ENCODE data around the gene PRLR. TPM values are rescaled to one million over a fixed set of nuclear protein-coding genes. Genes with fewer than 3 reads are reported as not detected.

The PRLR gene
- total and polyA plus RNA-seq, 4 donors: 3.5 to 44.5 (median 14.3) TPM

DNA sequence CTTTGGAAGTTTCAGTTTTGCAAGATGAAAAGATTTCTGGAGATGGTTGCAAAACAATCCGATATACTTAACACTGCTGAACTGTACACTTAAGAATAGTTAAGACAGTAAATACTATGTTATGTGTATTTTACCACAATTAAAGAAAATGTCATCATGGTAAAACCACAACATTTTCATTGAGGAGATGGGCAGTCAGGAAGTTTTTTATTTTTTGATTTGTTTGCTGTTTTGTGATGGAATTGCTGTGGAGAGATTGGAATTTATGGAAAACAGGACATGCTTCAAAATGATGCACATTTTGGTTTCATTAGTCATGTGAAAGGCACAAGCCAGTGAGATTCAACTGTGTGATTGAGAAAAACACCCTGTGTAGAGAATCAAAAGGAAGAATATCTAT lies 92.1 kb downstream of the PRLR start:
- no peaks in the 10 kb centered on the region for H3K27me3 ChIP-seq (ENCODE audit: control insufficient read depth in 4 of 4, insufficient read depth in 4 of 4, low read length in 3 of 4)
- H3K27ac ChIP-seq (ENCODE audit: low read depth in 1 of 2, low read length in 2 of 2): no peak overlapping the region
- no peak overlapping the region for H3K4me3 ChIP-seq (ENCODE audit: low read depth in 1 of 3, low read length in 3 of 3)
- no peak for DNase-seq (ENCODE audit: low spot score)
- H3K9ac ChIP-seq (ENCODE audit: low read depth in 1 of 2, low read length in 2 of 2): no peak overlapping the region
- H3K9me3 ChIP-seq (ENCODE audit: control insufficient read depth in 4 of 4, low read length in 3 of 4): no peaks in the 10 kb centered on the region
- peaks cover 5 to 26% (median 14%) of the 10 kb centered on the region in 4 donors for H3K4me1 ChIP-seq (ENCODE audit: control insufficient read depth in 4 of 4, insufficient read depth in 4 of 4, low read length in 3 of 4)
- H3K36me3 ChIP-seq (ENCODE audit: control insufficient read depth in 4 of 4, insufficient read depth in 3 of 4, low read depth in 1 of 4, low read length in 3 of 4): no peaks in the 10 kb centered on the region
- WGBS: 88% methylated on average over 1 of the region's 1 CpG
- TF ChIP-seq, protein P1, sequence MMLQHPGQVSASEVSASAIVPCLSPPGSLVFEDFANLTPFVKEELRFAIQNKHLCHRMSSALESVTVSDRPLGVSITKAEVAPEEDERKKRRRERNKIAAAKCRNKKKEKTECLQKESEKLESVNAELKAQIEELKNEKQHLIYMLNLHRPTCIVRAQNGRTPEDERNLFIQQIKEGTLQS (IDR thresholded peaks at IDR 0.05): no peak
- TF ChIP-seq FOXA2 (IDR thresholded peaks at IDR 0.05): no peak
- TF ChIP-seq TAF1 (conservative IDR thresholded peaks at IDR 0.05): no peak
- TF ChIP-seq RAD21 (IDR thresholded peaks at IDR 0.05): no peak
- no peak for TF ChIP-seq YY1 (IDR thresholded peaks at IDR 0.05)
- no peak for TF ChIP-seq SP1 (IDR thresholded peaks at IDR 0.05)
- no peak for TF ChIP-seq HNF4G (IDR thresholded peaks at IDR 0.05)
- TF ChIP-seq, protein P2, sequence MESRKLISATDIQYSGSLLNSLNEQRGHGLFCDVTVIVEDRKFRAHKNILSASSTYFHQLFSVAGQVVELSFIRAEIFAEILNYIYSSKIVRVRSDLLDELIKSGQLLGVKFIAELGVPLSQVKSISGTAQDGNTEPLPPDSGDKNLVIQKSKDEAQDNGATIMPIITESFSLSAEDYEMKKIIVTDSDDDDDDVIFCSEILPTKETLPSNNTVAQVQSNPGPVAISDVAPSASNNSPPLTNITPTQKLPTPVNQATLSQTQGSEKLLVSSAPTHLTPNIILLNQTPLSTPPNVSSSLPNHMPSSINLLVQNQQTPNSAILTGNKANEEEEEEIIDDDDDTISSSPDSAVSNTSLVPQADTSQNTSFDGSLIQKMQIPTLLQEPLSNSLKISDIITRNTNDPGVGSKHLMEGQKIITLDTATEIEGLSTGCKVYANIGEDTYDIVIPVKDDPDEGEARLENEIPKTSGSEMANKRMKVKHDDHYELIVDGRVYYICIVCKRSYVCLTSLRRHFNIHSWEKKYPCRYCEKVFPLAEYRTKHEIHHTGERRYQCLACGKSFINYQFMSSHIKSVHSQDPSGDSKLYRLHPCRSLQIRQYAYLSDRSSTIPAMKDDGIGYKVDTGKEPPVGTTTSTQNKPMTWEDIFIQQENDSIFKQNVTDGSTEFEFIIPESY (IDR thresholded peaks at IDR 0.05): no peak
- TF ChIP-seq, protein P3, sequence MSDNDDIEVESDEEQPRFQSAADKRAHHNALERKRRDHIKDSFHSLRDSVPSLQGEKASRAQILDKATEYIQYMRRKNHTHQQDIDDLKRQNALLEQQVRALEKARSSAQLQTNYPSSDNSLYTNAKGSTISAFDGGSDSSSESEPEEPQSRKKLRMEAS (IDR thresholded peaks at IDR 0.05): no peak
- TF ChIP-seq HNF4A (conservative IDR thresholded peaks at IDR 0.05): no peak
- TF ChIP-seq, protein P4, sequence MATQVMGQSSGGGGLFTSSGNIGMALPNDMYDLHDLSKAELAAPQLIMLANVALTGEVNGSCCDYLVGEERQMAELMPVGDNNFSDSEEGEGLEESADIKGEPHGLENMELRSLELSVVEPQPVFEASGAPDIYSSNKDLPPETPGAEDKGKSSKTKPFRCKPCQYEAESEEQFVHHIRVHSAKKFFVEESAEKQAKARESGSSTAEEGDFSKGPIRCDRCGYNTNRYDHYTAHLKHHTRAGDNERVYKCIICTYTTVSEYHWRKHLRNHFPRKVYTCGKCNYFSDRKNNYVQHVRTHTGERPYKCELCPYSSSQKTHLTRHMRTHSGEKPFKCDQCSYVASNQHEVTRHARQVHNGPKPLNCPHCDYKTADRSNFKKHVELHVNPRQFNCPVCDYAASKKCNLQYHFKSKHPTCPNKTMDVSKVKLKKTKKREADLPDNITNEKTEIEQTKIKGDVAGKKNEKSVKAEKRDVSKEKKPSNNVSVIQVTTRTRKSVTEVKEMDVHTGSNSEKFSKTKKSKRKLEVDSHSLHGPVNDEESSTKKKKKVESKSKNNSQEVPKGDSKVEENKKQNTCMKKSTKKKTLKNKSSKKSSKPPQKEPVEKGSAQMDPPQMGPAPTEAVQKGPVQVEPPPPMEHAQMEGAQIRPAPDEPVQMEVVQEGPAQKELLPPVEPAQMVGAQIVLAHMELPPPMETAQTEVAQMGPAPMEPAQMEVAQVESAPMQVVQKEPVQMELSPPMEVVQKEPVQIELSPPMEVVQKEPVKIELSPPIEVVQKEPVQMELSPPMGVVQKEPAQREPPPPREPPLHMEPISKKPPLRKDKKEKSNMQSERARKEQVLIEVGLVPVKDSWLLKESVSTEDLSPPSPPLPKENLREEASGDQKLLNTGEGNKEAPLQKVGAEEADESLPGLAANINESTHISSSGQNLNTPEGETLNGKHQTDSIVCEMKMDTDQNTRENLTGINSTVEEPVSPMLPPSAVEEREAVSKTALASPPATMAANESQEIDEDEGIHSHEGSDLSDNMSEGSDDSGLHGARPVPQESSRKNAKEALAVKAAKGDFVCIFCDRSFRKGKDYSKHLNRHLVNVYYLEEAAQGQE (IDR thresholded peaks at IDR 0.05): no peak
- no peak for TF ChIP-seq FOXA1 (IDR thresholded peaks at IDR 0.05)

DNA sequence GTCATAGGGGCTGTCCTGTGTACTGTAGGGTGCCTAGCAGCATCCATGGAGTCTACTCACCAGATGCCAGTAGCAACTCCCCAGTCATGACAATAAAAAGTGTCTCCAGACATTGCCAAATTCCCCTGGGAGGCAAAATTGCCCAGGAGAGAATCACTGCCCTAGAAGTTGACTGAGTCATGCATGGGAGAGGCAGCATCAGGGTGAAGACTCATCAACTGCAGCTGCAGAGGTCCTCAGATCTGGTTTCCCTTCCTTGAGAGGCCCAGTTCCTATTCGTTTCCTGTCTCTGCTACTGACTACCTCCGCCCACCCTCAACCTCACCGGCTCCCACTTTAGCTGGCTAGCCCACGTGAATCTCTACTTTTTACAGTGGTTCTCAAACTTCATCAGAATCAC lies 93.9 kb downstream of the PRLR start:
- Histone ChIP-seq H3K9ac (ENCODE audit: low read depth in 1 of 2, low read length in 2 of 2) (no peak overlapping the region), H3K36me3 (ENCODE audit: control insufficient read depth in 4 of 4, insufficient read depth in 3 of 4, low read depth in 1 of 4, low read length in 3 of 4) (no peaks in the 10 kb centered on the region), H3K27me3 (ENCODE audit: control insufficient read depth in 4 of 4, insufficient read depth in 4 of 4, low read length in 3 of 4) (no peaks in the 10 kb centered on the region), H3K4me1 (ENCODE audit: control insufficient read depth in 4 of 4, insufficient read depth in 4 of 4, low read length in 3 of 4) (peaks cover 5 to 31% (median 16%) of the 10 kb centered on the region in 4 donors), H3K9me3 (ENCODE audit: control insufficient read depth in 4 of 4, low read length in 3 of 4) (no peaks in the 10 kb centered on the region), H3K4me3 (ENCODE audit: low read depth in 1 of 3, low read length in 3 of 3) (no peak overlapping the region), H3K27ac (ENCODE audit: low read depth in 1 of 2, low read length in 2 of 2) (no peak overlapping the region)
- TF ChIP-seq, protein P4 (IDR thresholded peaks at IDR 0.05): no peak
- TF ChIP-seq HNF4A (conservative IDR thresholded peaks at IDR 0.05) (no peak), NR2F2 (IDR thresholded peaks at IDR 0.05) (no peak), RAD21 (IDR thresholded peaks at IDR 0.05) (no peak), YY1 (IDR thresholded peaks at IDR 0.05) (no peak), TAF1 (conservative IDR thresholded peaks at IDR 0.05) (no peak), FOXA2 (IDR thresholded peaks at IDR 0.05) (no peak), EGR1 (IDR thresholded peaks at IDR 0.05; ENCODE audit: low read depth in 2 of 2) (no peak), HNF4G (IDR thresholded peaks at IDR 0.05) (no peak), FOXA1 (IDR thresholded peaks at IDR 0.05) (no peak), JUND (IDR thresholded peaks at IDR 0.05) (no peak), SP1 (IDR thresholded peaks at IDR 0.05) (no peak), GABPA (IDR thresholded peaks at IDR 0.05 in 1 of 2, conservative IDR thresholded peaks at IDR 0.05 in 1 of 2) (no peak), RXRA (IDR thresholded peaks at IDR 0.05) (no peak)
- TF ChIP-seq, protein P2 (IDR thresholded peaks at IDR 0.05): no peak
- TF ChIP-seq, protein P5, sequence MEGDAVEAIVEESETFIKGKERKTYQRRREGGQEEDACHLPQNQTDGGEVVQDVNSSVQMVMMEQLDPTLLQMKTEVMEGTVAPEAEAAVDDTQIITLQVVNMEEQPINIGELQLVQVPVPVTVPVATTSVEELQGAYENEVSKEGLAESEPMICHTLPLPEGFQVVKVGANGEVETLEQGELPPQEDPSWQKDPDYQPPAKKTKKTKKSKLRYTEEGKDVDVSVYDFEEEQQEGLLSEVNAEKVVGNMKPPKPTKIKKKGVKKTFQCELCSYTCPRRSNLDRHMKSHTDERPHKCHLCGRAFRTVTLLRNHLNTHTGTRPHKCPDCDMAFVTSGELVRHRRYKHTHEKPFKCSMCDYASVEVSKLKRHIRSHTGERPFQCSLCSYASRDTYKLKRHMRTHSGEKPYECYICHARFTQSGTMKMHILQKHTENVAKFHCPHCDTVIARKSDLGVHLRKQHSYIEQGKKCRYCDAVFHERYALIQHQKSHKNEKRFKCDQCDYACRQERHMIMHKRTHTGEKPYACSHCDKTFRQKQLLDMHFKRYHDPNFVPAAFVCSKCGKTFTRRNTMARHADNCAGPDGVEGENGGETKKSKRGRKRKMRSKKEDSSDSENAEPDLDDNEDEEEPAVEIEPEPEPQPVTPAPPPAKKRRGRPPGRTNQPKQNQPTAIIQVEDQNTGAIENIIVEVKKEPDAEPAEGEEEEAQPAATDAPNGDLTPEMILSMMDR (IDR thresholded peaks at IDR 0.05; ENCODE audit: low read depth, low read length, missing input control): no peak
- TF ChIP-seq, protein P3 (IDR thresholded peaks at IDR 0.05): no peak
- WGBS: 75% methylated on average over 4 of the region's 4 CpGs
- no peak for DNase-seq (ENCODE audit: low spot score)

Measured in liver (tissue), 9 donors.